ENCODE data around the gene COPS9.

Gene COPS9

GRCh38 chr2:240147382-240147781, 11.3 kb upstream of the COPS9 start:
- no peak for TF ChIP-seq CTCF (IDR thresholded peaks at IDR 0.05; ENCODE audit: low read depth, low read length)
- no peak for DNase-seq (ENCODE audit: extremely low read depth, low read depth)

GRCh38 chr2:240146627-240147278, 10.6 kb upstream of the COPS9 start:
- DNase-seq (ENCODE audit: extremely low read depth, low read depth): no peak
- TF ChIP-seq CTCF (IDR thresholded peaks at IDR 0.05; ENCODE audit: low read depth, low read length): no peak

- TF ChIP-seq CTCF (IDR thresholded peaks at IDR 0.05; ENCODE audit: low read depth, low read length): no peak
- no peak for DNase-seq (ENCODE audit: extremely low read depth, low read depth)
Measured at GRCh38 chr2:240146141-240146561, 10.0 kb upstream of the COPS9 start.

- no peak for DNase-seq (ENCODE audit: extremely low read depth, low read depth)
- TF ChIP-seq CTCF (IDR thresholded peaks at IDR 0.05; ENCODE audit: low read depth, low read length): no peak
Measured at GRCh38 chr2:240145461-240145860, 9.4 kb upstream of the COPS9 start.

GRCh38 chr2:240144649-240145261, 8.7 kb upstream of the COPS9 start:
- no peak for TF ChIP-seq CTCF (IDR thresholded peaks at IDR 0.05; ENCODE audit: low read depth, low read length)
- no peak for DNase-seq (ENCODE audit: extremely low read depth, low read depth)

- TF ChIP-seq CTCF (IDR thresholded peaks at IDR 0.05; ENCODE audit: low read depth, low read length): peak; percentile 92
- DNase-seq (ENCODE audit: extremely low read depth, low read depth): no peak
Measured at GRCh38 chr2:240143801-240144648, 7.9 kb upstream of the COPS9 start.

- TF ChIP-seq CTCF (IDR thresholded peaks at IDR 0.05; ENCODE audit: low read depth, low read length): no peak
- DNase-seq (ENCODE audit: extremely low read depth, low read depth): no peak
Measured at GRCh38 chr2:240143276-240143675, 7.2 kb upstream of the COPS9 start.

Data from AG09319 (cell line).